IPS DF 19.7 (cell line): Measurements from ENCODE around the gene PYGO1.
"Not testable (repeated sequence)": the region's sequence is repeated elsewhere in the genome, so short reads cannot be mapped to it uniquely, and the experiment has no call there.

Source experiments
- DNase-seq: peaks from one replicate; pipeline ENCODE4 v3.0.0-alpha.2; 2013; ENCODE audit warnings: low read depth, low spot score

Gene PYGO1

GRCh38 chr15:55507567-55507966, 80.6 kb downstream of the PYGO1 start:
- DNase-seq: no peak

GRCh38 chr15:55505407-55505806, 82.7 kb downstream of the PYGO1 start:
- not testable (repeated sequence) for DNase-seq

DNA sequence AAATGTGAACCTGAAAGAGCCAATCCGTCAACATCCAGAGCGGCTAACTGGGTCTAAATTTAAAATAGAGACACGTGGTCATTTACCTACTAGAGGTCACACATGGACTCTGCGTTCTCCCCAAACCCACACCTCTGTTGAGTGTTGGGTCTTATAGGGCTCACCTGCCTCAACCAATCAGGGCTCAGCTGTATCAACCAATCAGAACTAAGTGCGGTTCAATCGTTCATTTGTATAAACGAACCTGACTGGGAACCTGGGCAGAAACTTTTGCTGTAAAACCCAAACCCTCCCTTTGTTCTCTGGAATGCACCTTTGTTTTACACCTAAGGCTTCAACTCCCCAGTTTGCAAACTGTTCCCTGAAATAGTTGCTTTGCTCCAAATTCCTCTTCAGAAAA, 89.0 kb downstream of the PYGO1 start:
- no peak for DNase-seq

- peak; percentile 52 for DNase-seq
Observed at GRCh38 chr15:55498109-55498938, 89.8 kb downstream of the PYGO1 start.

DNA sequence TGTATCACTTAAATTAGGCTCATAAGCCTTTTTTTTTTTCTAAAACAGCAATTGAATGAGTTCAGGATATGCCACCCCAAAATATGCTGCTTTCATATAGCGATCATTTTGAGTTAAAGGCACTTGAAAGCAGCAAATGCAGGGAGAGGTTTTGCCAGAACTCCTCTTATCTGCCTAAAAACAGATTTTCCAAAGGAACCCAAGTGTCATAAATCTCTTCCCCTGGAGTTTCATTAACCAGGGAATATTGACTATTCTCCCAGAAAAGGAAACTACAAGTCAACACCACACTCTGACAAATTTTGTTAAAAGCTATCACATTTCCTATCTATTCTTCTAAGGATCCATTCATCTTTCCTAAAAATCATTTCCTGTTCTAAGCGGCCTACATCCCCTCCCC, 91.4 kb downstream of the PYGO1 start:
- no peak for DNase-seq

GRCh38 chr15:55494931-55495330, 93.2 kb downstream of the PYGO1 start:
- DNase-seq: no peak

- DNase-seq: not testable (repeated sequence)
Observed at GRCh38 chr15:55488952-55489600, 99.1 kb downstream of the PYGO1 start.
